Measurements from ENCODE around the gene ANAPC13. TPM values are rescaled to one million over a fixed set of nuclear protein-coding genes. Genes with fewer than 3 reads are reported as not detected.

ANAPC13 gene
- total and polyA plus RNA-seq, 2 of the 13 experiments (the other 11 are each of a cell fraction or from before 2014, with no cell fraction given), result 48.7 to 69.1 TPM

DNA sequence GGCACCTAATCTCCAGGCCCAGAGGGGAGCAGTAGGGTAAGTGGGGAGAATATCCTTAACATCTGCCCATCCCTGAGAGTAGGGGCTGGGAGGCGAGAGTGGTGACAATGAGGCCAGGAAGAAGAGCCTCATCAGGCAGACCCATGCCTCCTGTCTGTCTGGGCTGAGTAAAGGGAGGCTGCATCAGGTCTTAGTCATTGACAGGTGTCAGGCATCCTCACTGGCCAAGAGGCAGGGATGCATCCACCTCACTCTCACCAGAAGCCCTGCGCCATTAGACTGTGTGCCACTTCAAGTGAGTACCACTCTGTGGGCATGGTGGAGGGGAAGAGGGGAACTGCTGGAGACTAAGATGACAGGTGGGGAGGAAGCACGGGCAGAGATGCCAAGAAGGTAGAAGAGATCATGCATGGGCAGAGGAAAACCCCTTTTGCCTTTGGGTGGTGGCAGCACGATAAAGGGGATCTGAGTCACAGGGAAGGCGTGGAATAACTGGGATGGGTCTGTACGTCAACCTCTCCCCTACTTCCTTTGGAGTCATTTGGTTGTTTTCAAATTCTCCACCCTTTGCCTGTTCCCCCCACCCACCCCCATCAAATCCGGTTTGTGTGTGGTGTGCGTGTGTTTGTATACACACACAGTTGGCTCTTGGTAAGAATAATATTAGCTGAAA, 14.1 kb downstream of the ANAPC13 start:
- in situ Hi-C loops (cut with HindIII; ENCODE audit: extremely low pct_ligation_motif_present, low pct_unique_long_range_greater_than_20kb), result loop anchor here (5.0 to 10.0 kb wide), 2 partner anchors 164 to 257 kb away; no protein-coding TSS in a partner anchor
- ChIA-PET POLR2A (no interaction called here), CTCF (ENCODE audit: low intra/inter-chr PET ratio, low total read pairs) (no interaction called here)
- no peak for DNase-seq (ENCODE audit: low spot score)
- no peaks in the 10 kb centered on the region for H3K27me3 ChIP-seq (ENCODE audit: control insufficient read depth in 1 of 2, insufficient read depth in 2 of 2, low read length in 2 of 2)
- ATAC-seq, result no peak
- H3K36me3 ChIP-seq (replicated peaks in 1 of 2; ENCODE audit: control insufficient read depth in 1 of 2, insufficient read depth in 2 of 2, low read length in 2 of 2), result peaks cover 0 to 7% of the 10 kb centered on the region in 2 experiments; a peak in 1 of 5 replicates
- H3K27ac ChIP-seq (ENCODE audit: extremely low read length, insufficient read depth, low read length), result no peak overlapping the region
- no peak overlapping the region for H3K4me2 ChIP-seq (ENCODE audit: low read depth, low read length)
- H2AFZ ChIP-seq (ENCODE audit: low read length), result no peak overlapping the region
- intact Hi-C loops (cut with micrococcal nuclease; ENCODE audit: unreplicated experiment), result loop anchor here (5.0 kb wide), 2 partner anchors 94 to 259 kb away; no protein-coding TSS in a partner anchor
- no peaks in the 10 kb centered on the region for H3K9me3 ChIP-seq (ENCODE audit: low read length)
- peaks cover 14% of the 10 kb centered on the region for H3K4me1 ChIP-seq (ENCODE audit: insufficient read depth, low read length)
- no peak for FAIRE-seq
- H3K9ac ChIP-seq (ENCODE audit: insufficient read depth, low read depth, low read length), result no peak overlapping the region
- H3K79me2 ChIP-seq (ENCODE audit: insufficient read depth, low read length), result no peaks in the 10 kb centered on the region
- no peak overlapping the region for H3K4me3 ChIP-seq (replicated peaks in 1 of 3; ENCODE audit: insufficient read depth in 1 of 3, low read depth in 2 of 3, low read length in 3 of 3)
- no peak for TF ChIP-seq TBP (CRISPR knock-in tag; IDR thresholded peaks at IDR 0.05)
- no peak for TF ChIP-seq ZFAT (CRISPR knock-in tag; conservative IDR thresholded peaks at IDR 0.05)
- TF ChIP-seq MAZ (IDR thresholded peaks at IDR 0.05; ENCODE audit: borderline replicate concordance, low read depth, low read length), result no peak
- no peak for TF ChIP-seq MAZ (CRISPR knock-in tag; IDR thresholded peaks at IDR 0.05; ENCODE audit: low read depth)
- no peak for TF ChIP-seq ZBTB42 (CRISPR knock-in tag; IDR thresholded peaks at IDR 0.05)
- TF ChIP-seq, protein P1, sequence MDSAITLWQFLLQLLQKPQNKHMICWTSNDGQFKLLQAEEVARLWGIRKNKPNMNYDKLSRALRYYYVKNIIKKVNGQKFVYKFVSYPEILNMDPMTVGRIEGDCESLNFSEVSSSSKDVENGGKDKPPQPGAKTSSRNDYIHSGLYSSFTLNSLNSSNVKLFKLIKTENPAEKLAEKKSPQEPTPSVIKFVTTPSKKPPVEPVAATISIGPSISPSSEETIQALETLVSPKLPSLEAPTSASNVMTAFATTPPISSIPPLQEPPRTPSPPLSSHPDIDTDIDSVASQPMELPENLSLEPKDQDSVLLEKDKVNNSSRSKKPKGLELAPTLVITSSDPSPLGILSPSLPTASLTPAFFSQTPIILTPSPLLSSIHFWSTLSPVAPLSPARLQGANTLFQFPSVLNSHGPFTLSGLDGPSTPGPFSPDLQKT (CRISPR knock-in tag; IDR thresholded peaks at IDR 0.05; ENCODE audit: borderline replicate concordance), result no peak
- TF ChIP-seq POGZ (CRISPR knock-in tag; IDR thresholded peaks at IDR 0.05), result no peak
- no peak for TF ChIP-seq NFE2L1 (CRISPR knock-in tag; IDR thresholded peaks at IDR 0.05; ENCODE audit: borderline replicate concordance)
- no peak for TF ChIP-seq KMT2A (CRISPR knock-in tag; IDR thresholded peaks at IDR 0.05)
- TF ChIP-seq, protein P2, sequence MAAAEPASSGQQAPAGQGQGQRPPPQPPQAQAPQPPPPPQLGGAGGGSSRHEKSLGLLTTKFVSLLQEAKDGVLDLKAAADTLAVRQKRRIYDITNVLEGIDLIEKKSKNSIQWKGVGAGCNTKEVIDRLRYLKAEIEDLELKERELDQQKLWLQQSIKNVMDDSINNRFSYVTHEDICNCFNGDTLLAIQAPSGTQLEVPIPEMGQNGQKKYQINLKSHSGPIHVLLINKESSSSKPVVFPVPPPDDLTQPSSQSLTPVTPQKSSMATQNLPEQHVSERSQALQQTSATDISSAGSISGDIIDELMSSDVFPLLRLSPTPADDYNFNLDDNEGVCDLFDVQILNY (CRISPR knock-in tag; conservative IDR thresholded peaks at IDR 0.05), result no peak
- no peak for TF ChIP-seq ZFY (CRISPR knock-in tag; IDR thresholded peaks at IDR 0.05)
- TF ChIP-seq FOXK2 (IDR thresholded peaks at IDR 0.05), result no peak
- TF ChIP-seq ZSCAN22 (CRISPR knock-in tag; IDR thresholded peaks at IDR 0.05), result no peak
- no peak for TF ChIP-seq RBAK (CRISPR knock-in tag; IDR thresholded peaks at IDR 0.05)
- no peak for TF ChIP-seq ZNF777 (CRISPR knock-in tag; IDR thresholded peaks at IDR 0.05)
- TF ChIP-seq ZNF615 (CRISPR knock-in tag; IDR thresholded peaks at IDR 0.05; ENCODE audit: borderline replicate concordance), result no peak
- no peak for TF ChIP-seq ZNF354B (CRISPR knock-in tag; IDR thresholded peaks at IDR 0.05)
- TF ChIP-seq FOXA3 (CRISPR knock-in tag; IDR thresholded peaks at IDR 0.05), result no peak
- TF ChIP-seq, protein P3, sequence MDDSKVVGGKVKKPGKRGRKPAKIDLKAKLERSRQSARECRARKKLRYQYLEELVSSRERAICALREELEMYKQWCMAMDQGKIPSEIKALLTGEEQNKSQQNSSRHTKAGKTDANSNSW (CRISPR knock-in tag; IDR thresholded peaks at IDR 0.05; ENCODE audit: borderline replicate concordance), result no peak
- no peak for TF ChIP-seq TBX3 (IDR thresholded peaks at IDR 0.05; ENCODE audit: borderline replicate concordance)
- TF ChIP-seq NR2F6 (IDR thresholded peaks at IDR 0.05), result no peak
- TF ChIP-seq NR2F6 (CRISPR knock-in tag; IDR thresholded peaks at IDR 0.05), result no peak
- no peaks in the 10 kb centered on the region for H4K20me1 ChIP-seq (ENCODE audit: insufficient read depth, low read length)
- WGBS (ENCODE audit: low lambda C conversion rate), result 81% methylated on average over 8 of the region's 8 CpGs
- BruUV-seq (replicated peaks), result no TSS peak

All from HepG2 (cell line).